BJ (cell line): Measurements from ENCODE around the gene PTPRG. TPM values are rescaled to one million over a fixed set of nuclear protein-coding genes. Genes with fewer than 3 reads are reported as not detected.

Source experiments
- CTCF ChIA-PET: fragments of 350-600 bp; formaldehyde crosslinking; extraction: SDS; loops from one replicate; lab custom pipeline; 2021; ENCODE audit warnings: antibody characterized with exemption, inconsistent platforms; lab: Yijun Ruan, JAX
- POLR2A ChIA-PET: fragments of 300-600 bp; sonication (Branson Sonifier 250); formaldehyde crosslinking; extraction: SDS; loops from one replicate; lab custom pipeline; 2021; ENCODE audit warnings: antibody characterized with exemption; lab: Charles Lee
- DNase-seq: peaks from one replicate; pipeline ENCODE4 v3.0.0-alpha.2; 2011; ENCODE audit warnings: low read depth
- H3K27me3 ChIP-seq: 2 replicates; pipeline ENCODE4 v1.6.0; 2011; ENCODE audit warnings: low read length; ENCODE audit not compliant: control insufficient read depth, insufficient read depth
- H3K36me3 ChIP-seq: 2 replicates; pipeline ENCODE4 v1.5.1; 2011; ENCODE audit warnings: low read length; ENCODE audit not compliant: control insufficient read depth, insufficient read depth
- H3K4me3 ChIP-seq: 2 replicates; pipeline ENCODE4 v1.5.1; 2011; ENCODE audit warnings: low read depth, mild to moderate bottlenecking, control low read depth, low read length
- polyA plus RNA-seq: library from polyadenylated mRNA; depleted of rRNA; stranded (reverse); fragments of >200 nt; gene quantifications from 2 replicates; pipeline ENCODE4 v1.2.3, GENCODE V29; 2011
- TF ChIP-seq, protein P1 (sequence below): IDR thresholded peaks from 2 replicates; pipeline ENCODE4 v1.5.1; 2011; ENCODE audit warnings: low read depth, mild to moderate bottlenecking, control low read depth, inconsistent platforms, low read length, moderate library complexity; ENCODE audit not compliant: insufficient read depth

The PTPRG gene
- polyA plus RNA-seq, 1 experiment = 20.8 TPM

DNA sequence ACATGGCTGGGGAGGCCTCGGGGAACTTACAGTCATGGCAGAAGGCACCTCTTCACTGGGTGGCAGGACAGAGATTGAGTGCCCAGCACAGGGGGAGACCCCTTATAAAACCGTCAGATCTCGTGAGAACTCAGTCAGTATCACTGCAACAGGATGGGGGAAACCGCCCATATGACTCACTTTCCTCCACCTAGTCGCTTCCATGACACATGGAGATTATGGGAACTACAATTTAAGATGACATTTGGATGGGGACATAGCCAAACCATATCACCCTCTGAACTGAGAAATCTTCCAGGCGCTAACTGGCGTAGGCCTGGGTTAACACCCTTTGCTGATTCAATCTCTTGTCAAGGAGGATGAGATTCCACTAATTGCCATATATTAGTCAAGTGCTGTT lies 419.7 kb downstream of the PTPRG start:
- TF ChIP-seq, protein P1, sequence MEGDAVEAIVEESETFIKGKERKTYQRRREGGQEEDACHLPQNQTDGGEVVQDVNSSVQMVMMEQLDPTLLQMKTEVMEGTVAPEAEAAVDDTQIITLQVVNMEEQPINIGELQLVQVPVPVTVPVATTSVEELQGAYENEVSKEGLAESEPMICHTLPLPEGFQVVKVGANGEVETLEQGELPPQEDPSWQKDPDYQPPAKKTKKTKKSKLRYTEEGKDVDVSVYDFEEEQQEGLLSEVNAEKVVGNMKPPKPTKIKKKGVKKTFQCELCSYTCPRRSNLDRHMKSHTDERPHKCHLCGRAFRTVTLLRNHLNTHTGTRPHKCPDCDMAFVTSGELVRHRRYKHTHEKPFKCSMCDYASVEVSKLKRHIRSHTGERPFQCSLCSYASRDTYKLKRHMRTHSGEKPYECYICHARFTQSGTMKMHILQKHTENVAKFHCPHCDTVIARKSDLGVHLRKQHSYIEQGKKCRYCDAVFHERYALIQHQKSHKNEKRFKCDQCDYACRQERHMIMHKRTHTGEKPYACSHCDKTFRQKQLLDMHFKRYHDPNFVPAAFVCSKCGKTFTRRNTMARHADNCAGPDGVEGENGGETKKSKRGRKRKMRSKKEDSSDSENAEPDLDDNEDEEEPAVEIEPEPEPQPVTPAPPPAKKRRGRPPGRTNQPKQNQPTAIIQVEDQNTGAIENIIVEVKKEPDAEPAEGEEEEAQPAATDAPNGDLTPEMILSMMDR = no peak
- CTCF ChIA-PET = no interaction called here

DNA sequence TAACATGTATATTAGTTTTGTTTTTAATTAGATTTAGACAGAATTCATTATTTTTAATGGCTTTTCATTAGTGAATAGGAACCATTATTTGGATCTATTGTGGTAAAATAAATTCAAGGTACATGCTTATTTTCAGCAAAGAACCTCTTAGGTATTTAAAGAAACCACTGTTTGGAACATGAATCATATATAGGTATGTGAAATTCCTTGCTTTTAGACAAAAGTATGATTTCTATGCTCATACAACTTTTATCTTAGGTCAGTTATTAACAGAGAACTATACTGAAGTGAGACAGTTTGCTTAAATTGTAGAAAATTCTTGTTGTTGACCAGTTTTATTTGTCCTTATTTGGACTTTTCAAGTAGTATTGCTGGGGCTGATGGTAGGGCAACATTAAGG lies 422.1 kb downstream of the PTPRG start:
- ChIA-PET CTCF (no interaction called here), POLR2A (no interaction called here)
- no peak for DNase-seq
- Histone ChIP-seq H3K36me3 (no peaks in the 10 kb centered on the region), H3K27me3 (no peaks in the 10 kb centered on the region), H3K4me3 (no peak overlapping the region)
- TF ChIP-seq, protein P1 = no peak

More for the DNA sequence above, 419.7 kb downstream of the PTPRG start:
- H3K36me3 ChIP-seq = no peaks in the 10 kb centered on the region
- POLR2A ChIA-PET = no interaction called here
- no peak overlapping the region for H3K4me3 ChIP-seq
- no peaks in the 10 kb centered on the region for H3K27me3 ChIP-seq
- no peak for DNase-seq

DNA sequence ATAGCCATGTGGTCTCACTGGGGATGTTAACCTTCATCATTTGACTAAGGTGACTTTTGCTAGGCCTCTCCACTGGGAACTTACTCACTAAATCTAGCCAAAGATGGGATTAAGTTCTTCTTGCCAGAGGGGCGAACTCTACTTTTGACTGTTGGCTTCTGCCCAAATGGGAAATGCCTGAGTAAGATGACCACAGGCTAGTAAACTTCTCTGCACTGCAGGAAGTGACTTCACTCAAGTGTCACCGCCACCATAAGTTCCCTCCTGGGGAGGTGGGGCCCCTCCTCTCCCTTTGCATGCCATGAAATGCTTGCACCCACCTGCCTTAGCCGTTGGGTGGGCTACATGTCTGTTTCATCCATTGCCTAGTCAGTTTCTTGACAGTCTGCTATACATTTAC lies 423.6 kb downstream of the PTPRG start:
- TF ChIP-seq, protein P1 = no peak
- Histone ChIP-seq H3K4me3 (no peak overlapping the region), H3K36me3 (no peaks in the 10 kb centered on the region), H3K27me3 (no peaks in the 10 kb centered on the region)
- POLR2A ChIA-PET = no interaction called here
- CTCF ChIA-PET = no interaction called here
- DNase-seq = peak; percentile 39

DNA sequence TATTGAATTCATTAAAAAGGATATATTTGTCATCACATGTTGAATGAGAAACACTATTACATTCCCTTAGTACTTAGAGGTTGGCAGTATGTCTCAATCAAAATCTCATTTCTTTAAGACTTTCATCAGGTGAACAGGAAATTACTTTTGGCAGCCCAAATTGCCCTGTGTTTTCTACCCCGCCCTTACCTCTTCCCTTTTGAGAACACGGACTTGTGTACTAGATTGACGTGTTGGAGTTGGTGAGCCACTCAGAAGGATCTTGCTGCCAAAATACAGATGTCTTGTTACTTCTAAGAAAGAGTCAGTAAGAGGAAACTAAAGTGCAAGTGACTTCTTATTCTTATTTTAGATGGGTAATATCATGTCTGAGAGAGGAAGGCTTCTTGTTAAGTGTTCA lies 425.1 kb downstream of the PTPRG start:
- TF ChIP-seq, protein P1 = no peak
- H3K27me3 ChIP-seq = no peaks in the 10 kb centered on the region
- no peaks in the 10 kb centered on the region for H3K36me3 ChIP-seq
- POLR2A ChIA-PET = no interaction called here
- no peak overlapping the region for H3K4me3 ChIP-seq
- DNase-seq = no peak
- CTCF ChIA-PET = no interaction called here

DNA sequence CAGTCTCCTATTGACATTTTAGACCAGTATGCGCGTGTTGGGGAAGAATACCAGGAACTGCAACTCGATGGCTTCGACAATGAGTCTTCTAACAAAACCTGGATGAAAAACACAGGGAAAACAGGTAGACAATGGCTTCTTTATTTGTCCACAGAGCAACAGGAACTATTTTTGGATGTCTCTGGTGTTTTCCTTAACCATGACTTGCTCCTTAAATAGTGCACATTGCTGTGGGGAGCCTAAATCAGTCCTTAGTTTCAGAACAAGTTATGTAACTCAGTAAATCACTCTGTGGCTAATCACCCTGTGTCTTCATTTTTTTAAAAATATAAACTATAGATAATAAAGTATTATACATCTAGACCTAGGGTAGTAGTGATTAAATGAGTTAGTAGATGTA lies 428.3 kb downstream of the PTPRG start:
- H3K36me3 ChIP-seq = no peaks in the 10 kb centered on the region
- H3K4me3 ChIP-seq = no peak overlapping the region
- no peaks in the 10 kb centered on the region for H3K27me3 ChIP-seq
- no peak for DNase-seq
- CTCF ChIA-PET = no interaction called here
- POLR2A ChIA-PET = no interaction called here
- TF ChIP-seq, protein P1 = no peak
